HepG2 (cell line): ENCODE measurements around the gene MYO1E. TPM values are rescaled to one million over a fixed set of nuclear protein-coding genes. Genes with fewer than 3 reads are reported as not detected.

ENCODE experiments used
- CHD4 ChIP-seq: fragments of 200-600 bp; sonication (generic); IDR thresholded peaks from 2 replicates; pipeline ENCODE4 v1.7.0; 2017; ENCODE audit warnings: mild to moderate bottlenecking, low read length, borderline replicate concordance
- DMAP1 ChIP-seq: IDR thresholded peaks from 2 replicates; pipeline ENCODE4 v1.6.1; 2016
- GABPA ChIP-seq, 2 experiments: IDR thresholded peaks; 2 replicates each; pipeline ENCODE4 v1.6.1; 2011 to 2016; ENCODE audit warnings: low read depth in 2 of 2, low read length in 1 of 2, missing biosample characterization in 1 of 2, missing genetic modification characterization in 1 of 2
- GLI4 ChIP-seq: sonication (generic); formaldehyde crosslinking; IDR thresholded peaks from 2 replicates; pipeline ENCODE4 v1.5.1; 2020; ENCODE audit warnings: missing genetic modification reagents, mild to moderate bottlenecking, moderate library complexity, borderline replicate concordance
- HNF1A ChIP-seq, 2 experiments: sonication (generic) in 1 of 2; formaldehyde crosslinking in 1 of 2; IDR thresholded peaks; 2 replicates each; pipeline versions ENCODE4 v1.4.0 to v1.6.1; 2016 to 2020; ENCODE audit warnings: borderline replicate concordance in 1 of 2, low read depth in 1 of 2, mild to moderate bottlenecking in 1 of 2, missing genetic modification reagents in 1 of 2
- PCBP1 ChIP-seq: fragments of 200-400 bp; formaldehyde crosslinking; IDR thresholded peaks from 2 replicates; pipeline ENCODE4 v1.6.1; 2017; ENCODE audit warnings: mild to moderate bottlenecking, low read depth, low read length, borderline replicate concordance
- RARA ChIP-seq: IDR thresholded peaks from 2 replicates; pipeline ENCODE4 v1.6.1; 2016; ENCODE audit warnings: missing genetic modification reagents, missing compliant biosample characterization
- THAP11 ChIP-seq: IDR thresholded peaks from 2 replicates; pipeline ENCODE4 v1.6.1; 2016; ENCODE audit warnings: missing biosample characterization, missing genetic modification reagents
- ZBTB33 ChIP-seq: sonication (generic); formaldehyde crosslinking; IDR thresholded peaks from 2 replicates; pipeline ENCODE4 v1.4.0; 2020; ENCODE audit warnings: missing genetic modification reagents
- ZFP36 ChIP-seq: fragments of 150-350 bp; IDR thresholded peaks from 2 replicates; pipeline ENCODE4 v1.6.1; 2018; ENCODE audit warnings: borderline replicate concordance, low read length, low read depth; ENCODE audit not compliant: partially characterized antibody
- ZNF17 ChIP-seq: sonication (generic); formaldehyde crosslinking; IDR thresholded peaks from 2 replicates; pipeline ENCODE4 v1.5.0; 2020; ENCODE audit warnings: mild to moderate bottlenecking, missing genetic modification reagents
- polyA plus RNA-seq, 8 experiments: library from polyadenylated mRNA; depleted of rRNA in 3 of 8; stranded (reverse) in 7 of 8; unstranded in 1 of 8; fragments of >200 nt; fragmentation: Illumina TruSeq in 4 of 8; extraction: Trizol in 4 of 8; gene quantifications; 2 replicates each; pipeline versions ENCODE4 v1.2.1 to v1.2.3, GENCODE V29; 2011 to 2016; ENCODE audit warnings: low read depth in 4 of 8, missing spikeins in 1 of 8, mixed read lengths in 1 of 8; ENCODE audit not compliant: insufficient read depth in 1 of 8
- total RNA-seq, 5 experiments: library from RNA; depleted of rRNA; stranded (reverse); fragments of >200 nt; fragmentation: Illumina TruSeq; extraction: Trizol; gene quantifications; 2 replicates each; pipeline ENCODE4 v1.2.3, GENCODE V29; 2016; ENCODE audit warnings: low read depth in 1 of 5

MYO1E gene
- total and polyA plus RNA-seq, 2 of the 13 experiments (the other 11 are each of a cell fraction or from before 2014, with no cell fraction given), result 15.7 to 25.1 TPM

- TF ChIP-seq GABPA (IDR thresholded peaks at IDR 0.05; ENCODE audit: low read depth, low read length) (no peak), GABPA (CRISPR knock-in tag; IDR thresholded peaks at IDR 0.05; ENCODE audit: low read depth) (no peak), ZNF17 (CRISPR knock-in tag) (no peak), GLI4 (CRISPR knock-in tag) (no peak), THAP11 (CRISPR knock-in tag) (no peak), CHD4 (no peak; the same call in 1 of the 2 replicates), DMAP1 (CRISPR knock-in tag) (no peak), ZBTB33 (CRISPR knock-in tag) (peak; percentile 82), ZFP36 (no peak), HNF1A (IDR thresholded peaks at IDR 0.05; ENCODE audit: low read depth) (no peak), HNF1A (CRISPR knock-in tag; IDR thresholded peaks at IDR 0.05; ENCODE audit: borderline replicate concordance) (no peak), RARA (0 out of 2 replicates have a peak, but pooled peaks have one; percentile 14), PCBP1 (peak; percentile 97; the same call in 1 of the 2 replicates)
These were observed 89.9 kb downstream of the MYO1E start (continued) for GRCh38 chr15:59282515-59283337.
